HepG2 (cell line): Measurements from ENCODE around the gene ACP5. TPM values are rescaled to one million over a fixed set of nuclear protein-coding genes. Genes with fewer than 3 reads are reported as not detected.

Experiments
- AFF4 ChIP-seq: sonication (generic); formaldehyde crosslinking; IDR thresholded peaks from 2 replicates; pipeline ENCODE4 v1.4.0; 2020; ENCODE audit warnings: missing genetic modification reagents
- ARID3A ChIP-seq: IDR thresholded peaks from 2 replicates; pipeline ENCODE4 v1.6.1; 2012; ENCODE audit warnings: low read depth, low read length, improper control_type of control experiment
- CHCHD3 ChIP-seq: sonication (generic); formaldehyde crosslinking; IDR thresholded peaks from 2 replicates; pipeline ENCODE4 v1.8.0; 2022; ENCODE audit warnings: mild to moderate bottlenecking, missing genetic modification reagents, moderate library complexity
- DNMT1 ChIP-seq: sonication (generic); formaldehyde crosslinking; IDR thresholded peaks from 2 replicates; pipeline ENCODE4 v1.5.1; 2020; ENCODE audit warnings: mild to moderate bottlenecking, missing genetic modification reagents
- IKZF1 ChIP-seq: fragments of 450-650 bp; IDR thresholded peaks from 2 replicates; pipeline ENCODE4 v1.7.1; 2016
- LCORL ChIP-seq, 2 experiments: fragments of 450-650 bp in 1 of 2; sonication (generic) in 1 of 2; formaldehyde crosslinking in 1 of 2; IDR thresholded peaks; 2 replicates each; pipeline versions ENCODE4 v1.5.0 to v1.6.1; 2017 to 2020; ENCODE audit warnings: antibody characterized with exemption in 1 of 2, missing genetic modification reagents in 1 of 2
- MLX ChIP-seq: IDR thresholded peaks from 2 replicates; pipeline ENCODE4 v1.6.1; 2016
- PRDM4 ChIP-seq: sonication (generic); formaldehyde crosslinking; IDR thresholded peaks from 2 replicates; pipeline ENCODE4 v1.9.0; 2021; ENCODE audit warnings: missing genetic modification reagents, borderline replicate concordance
- SMYD3 ChIP-seq: sonication (generic); formaldehyde crosslinking; IDR thresholded peaks from 2 replicates; pipeline ENCODE4 v1.8.1; 2023; ENCODE audit warnings: mild to moderate bottlenecking, missing genetic modification reagents
- TRIM22 ChIP-seq: fragments of 450-650 bp; IDR thresholded peaks from 2 replicates; pipeline ENCODE4 v1.6.1; 2017
- ZBTB2 ChIP-seq: sonication (generic); formaldehyde crosslinking; IDR thresholded peaks from 2 replicates; pipeline ENCODE4 v1.8.0; 2022; ENCODE audit warnings: low read depth, missing genetic modification reagents
- ZKSCAN8 ChIP-seq: IDR thresholded peaks from 2 replicates; pipeline ENCODE4 v1.6.1; 2016; ENCODE audit warnings: borderline replicate concordance, missing genetic modification reagents, missing compliant biosample characterization
- ZNF792 ChIP-seq: IDR thresholded peaks from 2 replicates; pipeline ENCODE4 v1.6.1; 2016
- polyA plus RNA-seq, 8 experiments: library from polyadenylated mRNA; depleted of rRNA in 3 of 8; stranded (reverse) in 7 of 8; unstranded in 1 of 8; fragments of >200 nt; fragmentation: Illumina TruSeq in 4 of 8; extraction: Trizol in 4 of 8; gene quantifications; 2 replicates each; pipeline versions ENCODE4 v1.2.1 to v1.2.3, GENCODE V29; 2011 to 2016; ENCODE audit warnings: low read depth in 4 of 8, missing spikeins in 1 of 8, mixed read lengths in 1 of 8; ENCODE audit not compliant: insufficient read depth in 1 of 8
- total RNA-seq, 5 experiments: library from RNA; depleted of rRNA; stranded (reverse); fragments of >200 nt; fragmentation: Illumina TruSeq; extraction: Trizol; gene quantifications; 2 replicates each; pipeline ENCODE4 v1.2.3, GENCODE V29; 2016; ENCODE audit warnings: low read depth in 1 of 5

Gene ACP5
- total and polyA plus RNA-seq, 2 of the 13 experiments (the other 11 are each of a cell fraction or from before 2014, with no cell fraction given): 1.3 to 6.7 TPM

GRCh38 chr19:11597202-11598102, 20.0 kb upstream of the ACP5 start, which contains the start of gene ZNF627 (continued):
- TF ChIP-seq AFF4: no peak
- no peak for TF ChIP-seq ZNF792 (CRISPR knock-in tag)
- TF ChIP-seq MLX (CRISPR knock-in tag): no peak
- TF ChIP-seq DNMT1 (CRISPR knock-in tag): peak; percentile 72; the same call in 1 of the 2 replicates
- TF ChIP-seq ZBTB2: 0 out of 2 replicates have a peak, but pooled peaks have one; percentile 30
- TF ChIP-seq CHCHD3 (CRISPR knock-in tag): 0 out of 2 replicates have a peak, but pooled peaks have one; percentile 76
- no peak for TF ChIP-seq IKZF1
- 0 out of 2 replicates have a peak, but pooled peaks have one; percentile 21 for TF ChIP-seq ARID3A
- TF ChIP-seq TRIM22: no peak
- no peak; the same call in 1 of the 2 replicates for TF ChIP-seq SMYD3 (CRISPR knock-in tag)
- no peak for TF ChIP-seq ZKSCAN8 (CRISPR knock-in tag)
- TF ChIP-seq PRDM4 (CRISPR knock-in tag): no peak
- TF ChIP-seq LCORL (IDR thresholded peaks at IDR 0.05): no peak
- TF ChIP-seq LCORL (CRISPR knock-in tag; IDR thresholded peaks at IDR 0.05): peak; percentile 14; the same call in 1 of the 2 replicates
